Posterior vena cava (tissue), 2 donors: ENCODE measurements around the gene HIVEP3. TPM values are rescaled to one million over a fixed set of nuclear protein-coding genes. Genes with fewer than 3 reads are reported as not detected.
A peak's percentile ranks its signal among the peaks of the same experiment; 100 is the strongest.

Experiments used
- DNase-seq: peaks from one replicate; pipeline ENCODE4 v3.0.0-alpha.2; 2020; ENCODE audit warnings: low spot score
- intact Hi-C, 2 donors: fragments of 100-400 bp; cut with DNase I; formaldehyde crosslinking; loops; one replicate each; pipeline versions ENCODE4 v1.14.1 to v1.14.2; 2022 to 2023
- total RNA-seq, 2 donors: library from RNA; stranded (reverse); fragmentation: NEBNext Ultra II Directional; extraction: Animal tissue kit (Norgen Biotek cat#: 25700); gene quantifications; one replicate each; pipeline ENCODE4 v1.2.1, GENCODE V29; 2021
- donor health status: DM: yes; HTN: yes; CAD: no.
- donor health status: DM: yes; HTN: yes; CAD: no.

The HIVEP3 gene
- total RNA-seq, 2 donors from 2014 or later = 4.1 to 5.5 TPM

DNA sequence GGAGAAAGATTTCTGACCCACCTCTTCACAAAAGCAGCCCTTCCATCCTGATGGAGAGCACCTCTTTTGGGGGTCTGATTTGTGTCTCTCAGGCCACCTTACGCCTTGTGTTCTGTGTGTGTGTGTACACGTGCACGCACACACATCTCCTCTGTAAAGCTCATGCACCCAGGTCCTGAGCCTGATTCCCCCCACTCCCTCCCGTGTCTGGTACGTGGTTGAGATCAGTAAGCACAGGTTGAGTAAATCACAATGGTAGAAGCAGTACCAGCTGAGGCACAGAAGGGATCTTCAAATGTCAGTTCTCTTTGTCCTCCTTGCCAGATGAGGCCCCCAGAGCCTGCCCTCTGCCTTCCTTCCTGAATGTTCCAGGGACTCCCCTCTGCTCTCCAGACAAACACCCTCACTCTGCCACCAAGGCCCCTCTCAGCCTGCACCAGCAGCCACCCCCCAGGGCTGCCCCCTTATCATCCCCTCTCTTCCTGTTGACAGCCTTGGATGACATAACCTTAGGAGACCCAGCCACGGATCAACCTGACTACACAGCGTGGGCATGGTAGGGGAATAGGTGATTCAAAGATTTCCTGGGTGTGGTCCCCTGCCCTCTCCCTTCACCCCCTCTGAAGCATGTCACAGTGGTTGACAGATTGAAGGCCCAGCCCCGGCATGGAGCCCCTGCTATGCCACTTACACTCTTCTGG is 112.8 kb downstream of the HIVEP3 start:
- DNase-seq = no peak
- intact Hi-C loops = loop anchor here in 1 of 2 donors (10.0 kb wide), 1 partner anchor 719 kb away; no protein-coding TSS in a partner anchor

DNA sequence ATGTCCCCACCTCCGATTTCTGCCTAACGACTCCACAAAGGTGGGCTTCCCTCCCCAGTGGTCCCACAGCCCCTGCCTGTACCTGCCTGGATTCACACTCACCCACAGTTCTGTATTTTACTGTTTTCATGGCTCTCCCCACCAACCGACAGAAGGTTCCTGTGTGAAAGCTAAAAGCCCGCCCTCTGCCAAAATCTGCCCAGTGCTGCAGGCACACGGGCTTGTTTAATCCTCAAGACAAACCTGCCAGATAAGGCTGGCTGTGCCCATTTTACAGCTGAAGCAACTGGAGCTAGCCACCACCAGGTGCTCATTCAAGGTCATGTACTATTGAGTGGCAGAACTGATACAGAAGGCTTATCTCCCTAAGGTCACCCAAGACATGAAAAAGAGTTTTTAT is 114.5 kb downstream of the HIVEP3 start:
- intact Hi-C loops = loop anchor here in 1 of 2 donors (10.0 kb wide), 1 partner anchor 721 kb away; no protein-coding TSS in a partner anchor
- DNase-seq = no peak

DNA sequence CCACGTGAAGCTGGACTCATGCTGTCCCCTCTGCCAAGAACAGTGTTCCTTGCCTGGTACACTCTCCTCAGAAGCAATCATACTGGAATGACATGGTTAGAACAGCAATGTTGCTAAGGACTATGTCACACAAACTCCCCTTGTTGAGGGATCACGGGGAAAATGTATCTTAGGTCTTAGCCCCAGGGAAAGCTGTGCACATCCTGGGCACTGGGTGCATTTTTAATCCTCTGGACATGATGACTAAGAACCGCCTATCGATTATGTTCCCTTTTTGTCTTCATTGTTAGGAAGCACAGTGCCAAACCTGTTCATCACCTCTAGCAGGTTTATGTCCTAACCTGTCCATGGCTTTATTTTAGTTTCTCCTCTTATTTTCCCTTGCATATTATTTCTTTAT is 115.1 kb downstream of the HIVEP3 start:
- intact Hi-C loops = loop anchor here in 1 of 2 donors (10.0 kb wide), 1 partner anchor 721 kb away; no protein-coding TSS in a partner anchor
- DNase-seq = no peak

DNA sequence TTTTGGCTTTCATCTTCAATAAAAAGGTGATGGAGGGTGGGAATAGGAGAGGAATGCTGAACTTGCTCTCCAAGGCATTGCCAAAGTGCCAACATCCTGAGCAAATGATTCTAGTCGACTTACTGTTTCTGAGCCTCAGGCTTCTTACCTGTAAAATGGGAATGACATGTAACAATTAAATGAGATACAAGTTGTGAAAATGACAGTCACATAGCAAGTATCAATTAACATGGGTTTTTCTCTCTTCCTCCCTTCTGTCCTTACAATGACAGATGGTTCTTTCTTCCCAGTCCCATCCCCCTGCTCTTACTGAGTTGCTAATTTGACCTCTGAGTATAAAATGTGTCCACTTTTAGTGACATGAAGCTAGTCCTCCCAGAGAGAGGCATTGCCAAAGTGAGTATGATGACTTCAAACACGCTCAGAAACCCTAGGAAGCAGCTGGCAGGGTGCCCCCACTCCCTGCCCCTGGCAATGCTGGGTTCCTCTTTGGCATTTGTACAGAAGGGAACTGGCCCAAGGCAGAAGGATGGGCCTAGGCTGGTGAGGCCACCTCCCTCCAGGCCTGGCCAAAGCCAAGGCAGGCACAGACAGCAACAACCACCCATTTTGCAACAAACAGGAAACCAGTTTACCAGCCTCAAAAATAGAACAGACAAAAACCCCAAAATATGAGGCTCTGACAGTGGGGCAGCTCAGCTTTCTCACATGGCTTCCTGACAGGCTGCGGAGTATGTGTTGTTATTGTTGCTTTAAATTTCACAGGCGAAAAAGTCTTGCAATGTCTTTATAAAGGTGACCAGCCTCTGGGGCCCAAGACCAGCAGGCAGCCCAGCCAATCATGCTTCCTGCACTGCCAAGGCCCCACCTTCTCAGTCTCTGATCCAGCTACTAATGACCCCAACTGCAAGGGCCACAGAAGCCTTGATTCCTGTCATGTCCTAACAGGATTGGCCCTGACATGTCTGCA is 115.9 kb downstream of the HIVEP3 start:
- intact Hi-C loops = loop anchor here in 1 of 2 donors (10.0 kb wide), 1 partner anchor 722 kb away; no protein-coding TSS in a partner anchor
- DNase-seq = peak; percentile 91

DNA sequence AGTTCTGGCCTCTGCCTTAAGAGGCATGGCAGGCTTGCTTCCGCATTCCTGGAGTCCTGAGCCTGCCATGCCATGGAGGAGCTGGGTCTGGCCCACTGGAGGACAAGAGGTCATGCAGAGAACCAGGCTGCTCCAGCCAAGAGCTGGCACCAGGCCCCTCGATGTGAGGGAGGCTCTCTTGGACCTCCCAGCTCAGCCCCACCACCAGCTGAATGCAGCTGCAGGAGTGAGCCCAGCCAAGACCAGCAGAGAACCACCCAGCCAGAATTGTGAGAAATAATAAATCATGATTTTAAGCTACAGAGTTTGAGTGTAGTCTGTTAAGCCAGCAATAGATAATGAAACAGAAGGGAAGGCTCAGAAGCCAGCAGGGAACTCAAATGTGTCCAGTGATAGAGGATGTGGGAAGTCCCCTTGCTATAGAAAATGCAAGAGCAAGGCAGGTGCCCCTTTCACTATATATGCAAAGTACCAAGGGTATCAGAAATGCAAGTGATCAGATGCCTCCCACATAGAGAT is 118.4 kb downstream of the HIVEP3 start:
- intact Hi-C loops = loop anchor here in 1 of 2 donors (10.0 kb wide), 1 partner anchor 724 kb away; no protein-coding TSS in a partner anchor
- no peak for DNase-seq

DNA sequence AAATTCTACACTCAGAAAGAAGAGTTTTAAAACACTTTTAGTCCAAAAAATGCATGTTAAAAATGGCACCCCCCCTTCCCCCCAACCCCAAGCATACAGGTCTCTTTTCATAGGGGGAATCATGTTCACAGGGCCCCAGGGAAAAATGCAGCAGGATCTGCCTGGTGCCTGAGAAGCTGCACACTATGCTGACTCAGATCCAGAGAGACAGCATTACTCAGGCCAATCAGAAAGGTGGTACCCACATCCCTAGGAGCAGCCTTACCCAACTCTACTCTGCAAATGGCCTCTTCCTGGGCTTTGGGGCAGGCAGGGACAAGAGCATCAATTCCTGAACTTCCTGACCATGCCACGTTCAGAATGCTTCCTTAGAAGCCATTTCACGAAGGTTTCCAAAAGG is 119.0 kb downstream of the HIVEP3 start:
- intact Hi-C loops = loop anchor here in 1 of 2 donors (10.0 kb wide), 1 partner anchor 725 kb away; no protein-coding TSS in a partner anchor
- DNase-seq = no peak

DNA sequence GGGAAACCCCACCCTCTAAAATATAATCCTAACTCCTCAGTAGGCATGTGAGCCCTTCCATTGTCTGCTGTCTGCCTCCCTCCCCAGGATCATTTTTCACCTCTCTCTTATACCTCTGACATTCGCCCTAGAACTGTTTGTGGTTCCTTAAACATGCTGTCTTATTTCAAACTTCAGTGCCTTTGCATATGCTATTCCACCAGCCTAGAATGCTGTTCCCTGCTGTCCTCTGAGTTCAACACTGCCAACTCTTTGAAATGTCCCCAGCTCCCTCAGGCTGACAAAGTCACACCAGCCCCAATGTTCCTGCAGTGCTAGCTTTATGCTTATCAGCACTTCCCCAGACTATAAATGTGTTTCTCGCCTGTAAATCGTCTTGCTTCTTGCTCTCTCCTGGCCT is 119.5 kb downstream of the HIVEP3 start:
- intact Hi-C loops = no loop called here

DNA sequence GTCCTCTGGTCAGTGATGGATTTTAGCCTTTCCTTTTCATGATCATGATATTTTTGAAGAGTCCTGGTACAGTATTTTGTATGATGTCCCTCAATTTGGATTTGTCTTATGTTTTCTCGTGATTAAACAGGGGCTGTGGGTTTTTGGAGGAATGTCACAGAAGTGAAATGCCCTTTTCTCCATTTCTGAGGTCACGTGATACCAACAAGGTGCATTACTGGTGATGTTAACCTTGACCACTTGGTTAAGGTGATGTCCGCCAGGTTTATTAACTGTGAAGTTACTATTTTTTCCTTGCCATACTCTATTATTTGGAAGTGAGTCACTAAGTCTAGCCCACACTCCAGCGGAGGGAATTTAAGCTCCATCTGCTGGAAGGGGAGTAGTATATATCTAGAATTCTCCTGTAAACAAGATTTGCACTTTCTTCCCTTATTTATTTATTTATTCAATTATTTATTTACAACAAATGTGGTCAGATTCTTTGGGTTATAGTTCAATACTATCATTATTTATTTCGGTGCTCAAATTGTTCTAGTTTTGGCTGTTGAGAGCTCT is 123.4 kb downstream of the HIVEP3 start:
- no peak for DNase-seq
- intact Hi-C loops = no loop called here

More for the DNA sequence above, 119.5 kb downstream of the HIVEP3 start:
- DNase-seq = no peak

DNA sequence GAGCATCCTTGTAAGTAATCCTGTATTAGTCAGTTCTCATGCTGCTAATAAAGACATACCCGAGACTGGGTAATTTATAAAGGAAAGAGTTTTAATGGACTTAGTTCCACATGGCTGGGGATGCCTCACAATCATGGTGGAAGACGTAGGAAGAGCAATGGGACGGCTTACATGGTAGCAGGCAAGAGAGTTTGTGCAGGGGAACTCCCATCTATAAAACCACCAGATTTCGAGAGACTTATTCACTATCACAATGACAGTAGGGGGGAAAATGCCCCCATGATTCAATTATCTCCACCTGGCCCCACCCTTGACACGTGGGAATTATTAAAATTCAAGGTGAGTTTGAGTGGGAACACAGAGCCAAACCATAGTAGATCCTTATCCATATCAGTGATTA is 124.7 kb downstream of the HIVEP3 start:
- intact Hi-C loops = no loop called here
- no peak for DNase-seq

DNA sequence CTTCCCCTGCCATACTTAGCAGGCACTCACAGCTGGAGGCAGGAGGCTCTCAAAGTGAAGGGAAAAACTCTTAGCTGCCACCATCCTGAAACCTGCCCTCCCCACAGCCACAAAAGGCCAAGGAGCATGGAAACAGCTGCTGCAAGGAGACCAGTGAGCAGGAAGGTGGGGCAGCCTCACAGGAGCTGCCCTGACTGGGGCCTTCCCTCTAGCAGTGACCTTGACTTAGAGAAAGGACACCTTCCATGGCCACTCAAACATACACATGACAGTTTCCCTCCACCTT is 126.3 kb downstream of the HIVEP3 start:
- DNase-seq = no peak
- intact Hi-C loops = no loop called here

DNA sequence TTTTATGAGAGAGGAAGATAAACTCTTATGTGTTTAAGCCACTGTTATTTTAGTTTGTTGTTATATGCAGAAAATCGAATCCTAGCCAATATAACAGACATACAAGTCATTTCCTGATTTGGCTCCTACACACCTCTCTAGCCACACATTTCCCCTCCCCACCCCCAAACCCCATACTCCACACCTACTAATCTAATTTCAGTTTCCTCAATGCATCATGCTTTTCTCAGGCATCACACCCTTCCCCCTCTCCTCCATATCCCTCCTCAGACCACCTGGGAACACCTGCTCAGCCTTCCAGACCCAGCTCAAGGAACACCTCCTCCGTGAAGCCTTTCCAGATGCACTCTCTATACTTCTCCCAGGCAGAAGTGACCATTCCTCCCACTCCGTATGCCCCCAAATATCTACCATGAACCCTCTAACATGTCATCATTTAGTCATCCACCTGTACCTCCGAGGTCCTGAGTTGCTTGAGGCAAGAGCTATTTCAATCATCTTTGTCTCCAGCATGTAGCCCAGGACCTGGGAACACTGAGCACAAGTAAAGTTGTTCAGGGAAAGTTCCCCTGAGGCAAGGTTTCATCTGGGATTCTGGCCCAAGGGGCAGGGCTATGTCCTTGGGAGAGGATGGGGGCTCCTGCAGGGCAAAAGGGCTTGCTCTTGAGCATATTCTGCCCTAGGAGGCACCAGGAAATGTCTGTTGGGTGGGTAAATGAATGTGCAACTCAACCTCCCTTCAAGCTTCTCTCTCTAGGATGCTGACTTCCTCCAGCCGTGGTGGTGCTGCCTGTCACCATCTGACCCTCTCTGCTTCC is 126.8 kb downstream of the HIVEP3 start:
- no peak for DNase-seq
- intact Hi-C loops = no loop called here

DNA sequence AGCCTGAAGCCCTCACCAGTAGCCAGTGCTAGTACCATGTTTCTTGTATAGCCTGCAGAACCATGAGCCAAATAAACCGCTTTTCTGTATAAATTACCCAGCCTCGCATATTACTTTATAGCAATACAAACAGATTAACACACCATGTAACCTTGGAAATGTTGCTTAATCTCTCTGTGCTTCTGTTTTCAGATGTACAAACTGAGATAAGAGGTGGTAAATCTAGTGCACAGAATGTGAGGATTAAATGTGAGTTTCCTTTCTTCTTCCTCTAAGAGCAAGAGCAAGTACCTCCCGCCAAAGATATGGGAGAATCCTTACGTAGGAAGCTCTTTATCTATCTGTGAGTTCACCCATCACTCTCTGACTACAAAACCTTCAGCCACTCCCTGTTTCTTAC is 128.4 kb downstream of the HIVEP3 start:
- intact Hi-C loops = loop anchor here in 1 of 2 donors (1.0 kb wide), 1 partner anchor 46 kb away; no protein-coding TSS in a partner anchor
- DNase-seq = no peak

DNA sequence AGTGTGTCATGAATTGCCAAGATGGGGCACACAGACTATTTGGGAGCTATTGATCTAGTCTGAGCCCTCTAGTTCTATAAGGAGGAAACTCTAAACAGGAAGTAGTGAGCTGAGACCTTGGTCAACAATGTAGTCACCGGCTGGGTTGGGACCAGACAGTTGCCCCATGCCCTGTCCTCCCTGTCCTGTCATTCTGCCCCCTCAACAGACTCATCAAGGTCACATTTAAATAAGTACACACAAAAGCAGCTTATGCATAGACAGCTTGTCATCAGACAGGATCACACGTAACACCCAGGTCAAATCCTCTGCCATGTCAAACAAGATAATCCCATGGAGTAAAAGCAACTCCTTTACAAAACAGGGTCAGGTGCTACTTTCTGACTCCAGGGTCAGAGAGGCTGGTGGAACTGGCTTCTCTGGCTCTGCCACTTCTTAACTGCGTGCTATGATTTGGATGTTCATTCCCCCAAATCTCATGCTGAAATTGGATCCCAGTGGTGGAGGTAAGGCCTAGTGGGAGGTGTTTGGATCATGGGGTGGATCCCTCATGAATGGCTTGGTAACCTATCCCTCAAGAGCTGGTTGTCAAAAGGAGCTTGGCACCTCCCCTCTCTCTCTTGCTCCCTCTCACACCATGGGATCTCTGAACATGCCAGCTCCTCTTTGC is 128.9 kb downstream of the HIVEP3 start:
- DNase-seq = no peak
- intact Hi-C loops = loop anchor here in 1 of 2 donors (1.0 kb wide), 1 partner anchor 47 kb away; no protein-coding TSS in a partner anchor

DNA sequence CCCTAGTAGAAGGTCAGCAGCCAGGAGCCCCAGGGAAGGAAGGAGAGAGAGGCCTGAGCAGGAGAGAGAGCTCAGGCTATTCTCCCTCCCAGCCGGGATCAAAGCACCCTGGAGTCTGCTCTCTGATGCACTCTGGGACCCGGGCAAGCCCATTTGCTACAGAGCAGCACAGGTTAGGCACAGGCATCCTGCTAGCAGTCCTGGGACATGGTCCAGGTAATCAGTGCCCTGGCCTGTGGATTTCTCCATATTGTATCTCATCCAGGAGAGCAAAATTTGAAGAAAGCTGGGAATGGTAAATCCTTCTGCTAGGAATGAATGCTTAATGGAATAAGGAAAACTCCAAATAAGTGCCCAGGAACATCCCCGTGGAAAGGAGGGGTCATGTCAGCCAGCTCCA is 130.3 kb downstream of the HIVEP3 start:
- DNase-seq = no peak
- intact Hi-C loops = no loop called here

DNA sequence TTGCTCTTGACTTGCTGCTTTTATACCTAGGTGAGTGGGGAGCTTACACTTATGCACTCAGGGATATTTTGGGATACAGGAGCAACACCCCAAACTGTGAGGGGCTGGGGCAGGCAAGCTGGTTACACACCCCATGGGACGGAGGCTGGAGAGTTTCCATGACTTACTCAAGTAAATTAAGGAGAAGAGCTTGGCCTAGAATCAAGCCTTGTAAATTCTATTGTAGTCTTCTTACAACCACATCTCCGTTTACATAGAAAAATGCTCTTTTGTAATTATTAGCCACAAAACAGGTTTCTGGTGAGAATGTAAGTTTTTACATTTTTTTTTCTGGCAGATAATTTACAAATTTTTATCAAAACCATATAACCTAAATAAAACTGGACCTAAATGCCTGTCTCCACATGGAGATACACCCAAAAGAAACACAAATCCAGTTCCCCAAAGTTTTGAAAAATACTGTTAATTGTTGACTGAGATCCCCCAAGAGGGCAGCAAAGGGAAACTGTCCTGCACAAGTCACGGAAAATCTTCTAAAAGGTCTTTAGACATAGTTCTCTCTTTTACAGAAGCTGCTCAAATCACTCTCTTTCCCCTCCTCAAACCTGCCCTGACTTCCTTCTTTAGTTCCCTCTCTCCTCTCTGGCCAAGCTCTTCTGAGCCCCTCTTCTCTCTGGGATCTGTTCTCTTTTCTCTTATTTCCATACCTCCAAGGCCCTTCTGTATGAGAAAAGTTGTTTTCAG is 134.0 kb downstream of the HIVEP3 start:
- DNase-seq = no peak
- intact Hi-C loops = no loop called here

DNA sequence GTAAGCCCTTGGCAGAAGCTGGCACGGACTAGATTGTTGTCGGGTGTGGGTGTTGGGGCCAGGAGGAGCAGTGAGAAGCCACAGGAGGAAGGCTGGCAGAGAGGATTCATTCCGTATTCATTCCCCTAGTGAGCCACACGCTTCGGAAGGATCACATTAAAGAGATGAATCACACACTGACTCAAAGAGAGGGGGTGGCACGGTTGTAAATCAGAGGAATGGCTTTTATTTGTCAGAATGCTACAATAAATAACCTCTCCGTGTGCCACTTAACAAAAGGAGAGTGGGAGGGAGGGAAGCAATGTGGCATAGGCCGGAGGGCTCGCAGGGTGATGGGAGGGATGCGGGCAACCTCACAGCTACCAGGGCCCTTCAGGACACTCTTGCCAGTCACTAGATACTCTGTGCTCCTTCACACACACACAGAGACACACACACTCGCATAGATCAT is 135.5 kb downstream of the HIVEP3 start:
- intact Hi-C loops = no loop called here
- no peak for DNase-seq

DNA sequence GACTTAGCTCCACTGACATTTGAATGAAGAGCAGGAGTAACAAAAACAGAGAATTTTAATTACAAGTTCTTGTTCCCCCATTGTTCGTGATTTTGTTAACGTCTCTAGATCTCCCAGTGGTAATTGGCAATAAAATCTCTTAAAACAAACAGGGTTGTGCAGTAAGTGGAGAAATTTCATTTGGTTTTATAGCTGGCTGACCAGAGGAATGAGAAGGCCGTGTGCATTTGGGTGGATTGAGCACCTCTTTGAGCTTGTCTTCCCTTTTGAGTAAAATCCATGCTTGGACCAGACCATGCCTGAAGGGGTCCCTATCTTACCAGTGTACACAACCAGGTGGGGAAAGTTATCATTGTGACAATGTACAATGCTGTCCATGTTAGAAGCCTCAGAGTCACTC is 137.8 kb downstream of the HIVEP3 start:
- intact Hi-C loops = no loop called here
- DNase-seq = no peak
